ENCODE results near the gene CCDC124.

The CCDC124 gene

DNA sequence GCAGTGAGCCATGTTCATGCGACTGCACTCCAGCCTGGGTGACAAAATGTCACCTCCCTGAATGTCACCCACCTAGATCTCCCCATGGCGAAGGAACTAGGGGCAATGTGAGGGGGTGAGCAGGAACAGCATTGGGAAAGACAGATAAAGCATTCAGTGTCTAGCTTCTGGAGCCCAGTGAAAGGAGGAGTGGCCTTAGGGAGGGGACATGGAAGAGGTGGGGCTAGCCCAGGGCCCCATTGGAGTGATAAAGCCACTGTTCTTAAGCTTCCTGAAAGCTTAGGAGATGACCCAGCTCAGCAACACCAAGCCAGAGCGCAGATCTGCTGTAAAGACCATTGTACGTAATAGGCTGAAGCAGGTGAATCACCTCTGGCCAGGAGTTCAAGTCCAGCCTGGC, 21.1 kb downstream of the CCDC124 start:
- DNase-seq (ENCODE audit: low spot score) = no peak

DNA sequence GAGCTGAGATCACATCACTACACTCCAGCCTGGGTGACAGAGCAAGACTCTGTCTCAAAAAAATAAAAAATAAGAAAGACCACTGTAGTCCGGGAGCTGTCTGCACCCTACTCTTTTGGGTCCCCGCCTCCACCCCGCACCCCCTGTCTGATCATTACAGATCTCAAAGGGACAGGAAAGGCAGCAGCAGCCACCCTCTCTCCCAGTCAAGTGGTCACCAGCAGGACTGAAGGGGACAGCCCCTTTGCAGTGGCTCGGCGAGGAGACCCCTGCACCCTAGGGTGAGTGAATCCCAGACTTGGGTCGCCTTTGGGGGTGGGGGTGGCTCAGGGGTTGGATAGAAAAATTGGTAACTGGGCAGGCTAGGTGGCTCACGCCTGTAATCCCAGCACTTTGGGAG, 21.6 kb downstream of the CCDC124 start:
- DNase-seq (ENCODE audit: low spot score) = no peak

DNA sequence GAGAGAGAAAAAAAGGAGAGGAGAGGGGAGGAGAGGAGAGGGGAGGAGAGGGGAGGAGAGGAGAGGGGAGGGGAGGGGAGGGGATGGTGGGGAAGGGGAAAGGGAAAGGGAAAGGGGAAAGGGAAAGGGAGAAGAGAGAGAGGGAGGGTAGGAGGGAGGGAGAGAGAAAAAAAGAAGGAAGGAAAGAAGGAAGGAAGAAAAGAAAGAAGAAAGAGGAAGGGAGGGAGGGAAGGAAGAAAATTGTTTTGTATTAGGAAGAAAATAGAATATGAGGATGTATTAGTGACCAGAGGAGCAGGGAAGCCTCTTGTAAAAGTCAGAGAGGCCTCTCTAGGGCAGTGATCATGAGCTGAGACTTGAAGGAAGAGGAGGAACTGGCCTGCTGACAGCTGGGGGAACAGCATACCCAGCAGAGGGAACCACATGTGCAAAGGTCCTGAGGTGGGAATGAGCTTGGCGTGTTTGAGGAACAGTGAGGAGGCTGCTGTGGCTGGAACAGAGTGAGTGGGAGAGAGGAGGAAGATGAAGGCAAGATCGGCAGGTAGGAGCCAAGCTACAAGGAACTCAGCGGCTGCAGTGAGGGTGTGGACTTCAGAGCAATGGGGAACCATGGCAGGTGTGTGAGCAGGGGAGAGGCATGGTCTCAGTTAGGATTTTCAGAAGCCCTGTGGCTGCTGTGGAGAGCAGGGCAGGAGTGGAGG, 24.5 kb downstream of the CCDC124 start:
- no peak for DNase-seq (ENCODE audit: low spot score)

DNA sequence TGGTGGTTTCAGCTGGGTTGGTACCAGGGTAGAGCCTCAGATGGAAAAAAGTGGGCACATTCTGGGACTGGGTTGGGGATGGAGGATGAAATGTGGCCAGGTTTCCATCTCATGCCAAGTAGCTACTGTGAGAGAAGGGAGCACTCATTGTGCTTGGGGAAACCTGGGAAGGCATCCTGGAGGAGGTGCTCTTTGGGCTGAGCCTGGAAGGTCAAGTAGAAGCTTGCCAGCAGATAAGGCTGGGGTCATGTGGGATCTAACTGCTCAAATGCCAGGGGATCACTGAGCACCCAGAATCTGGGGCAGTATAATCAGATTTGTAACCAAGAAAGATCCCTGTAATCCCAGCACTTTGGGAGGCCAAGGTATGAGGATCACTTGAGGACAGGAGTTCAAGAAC, 25.1 kb downstream of the CCDC124 start:
- DNase-seq (ENCODE audit: low spot score) = no peak

DNA sequence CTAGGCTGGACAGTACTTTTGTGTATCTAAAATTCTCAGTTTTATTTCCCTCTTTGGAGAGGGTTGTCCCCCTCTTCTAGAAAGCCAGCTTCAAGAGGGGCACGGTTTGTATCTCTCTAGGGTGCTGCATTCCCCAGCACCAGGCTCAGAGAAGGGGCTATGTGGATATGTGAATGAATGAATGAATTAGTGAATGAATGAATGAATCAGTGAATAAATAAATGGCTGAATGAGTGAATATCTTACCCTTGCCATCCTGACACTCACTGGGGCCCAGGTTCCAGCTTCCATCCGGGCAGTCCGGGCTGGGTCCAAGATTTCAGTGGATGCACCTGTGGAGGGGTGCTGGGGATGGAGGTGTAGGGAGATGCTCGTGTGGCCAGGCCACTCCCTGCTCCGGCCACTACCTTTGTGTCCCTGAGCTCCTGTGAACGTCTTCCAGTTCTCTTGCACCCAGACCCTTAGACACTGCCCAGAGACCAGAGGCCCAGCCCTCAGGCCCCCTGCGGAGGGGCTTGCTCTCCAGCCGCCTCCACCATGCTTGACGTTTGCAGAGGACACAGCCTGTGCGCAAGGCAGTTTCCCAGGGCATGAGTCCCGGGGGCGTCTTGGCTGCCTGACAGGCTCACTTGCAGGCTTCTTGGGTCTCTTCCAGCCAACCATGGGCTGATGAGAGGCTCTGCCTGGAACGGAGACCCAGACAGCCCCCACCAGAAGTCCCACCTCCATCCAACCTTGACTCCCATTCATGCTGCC, 31.3 kb downstream of the CCDC124 start:
- DNase-seq (ENCODE audit: low spot score) = no peak

DNA sequence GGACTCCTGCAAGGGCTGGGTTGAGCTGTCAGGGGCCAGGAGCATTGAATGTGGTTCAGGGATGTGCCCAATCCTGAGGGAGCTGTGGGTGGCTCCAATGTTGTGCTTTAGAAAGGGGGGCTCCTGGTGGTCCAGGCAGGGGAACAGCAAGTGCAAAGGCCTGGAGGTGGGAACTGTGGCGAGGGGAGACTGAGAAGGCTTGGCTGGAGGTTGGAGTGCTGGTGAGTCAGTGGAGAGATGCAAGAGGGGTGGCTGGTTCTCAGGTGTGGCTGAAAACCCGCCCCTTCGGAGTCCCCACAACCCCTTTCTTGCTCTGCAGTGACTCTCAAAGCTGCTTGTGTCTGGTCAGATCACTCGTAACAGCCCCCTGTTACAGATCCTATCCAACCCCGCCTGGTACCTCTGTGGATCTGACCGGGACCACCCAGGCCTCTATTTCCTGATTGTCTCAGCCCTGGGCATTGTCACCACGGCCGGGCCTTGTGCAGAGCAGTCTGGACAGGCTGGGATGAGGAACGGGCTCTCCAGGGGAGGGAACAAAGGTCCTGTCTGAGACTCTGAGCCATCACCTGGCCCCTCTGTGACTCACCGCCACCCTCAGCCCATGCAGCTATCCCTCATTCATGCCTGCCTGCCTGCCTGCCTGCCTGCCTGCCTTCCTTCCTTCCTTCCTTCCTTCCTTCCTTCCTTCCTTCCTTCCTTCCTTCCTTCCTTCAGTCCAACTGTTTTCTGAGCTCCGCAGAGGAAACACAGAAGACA, 32.7 kb downstream of the CCDC124 start:
- no peak for DNase-seq (ENCODE audit: low spot score)

DNA sequence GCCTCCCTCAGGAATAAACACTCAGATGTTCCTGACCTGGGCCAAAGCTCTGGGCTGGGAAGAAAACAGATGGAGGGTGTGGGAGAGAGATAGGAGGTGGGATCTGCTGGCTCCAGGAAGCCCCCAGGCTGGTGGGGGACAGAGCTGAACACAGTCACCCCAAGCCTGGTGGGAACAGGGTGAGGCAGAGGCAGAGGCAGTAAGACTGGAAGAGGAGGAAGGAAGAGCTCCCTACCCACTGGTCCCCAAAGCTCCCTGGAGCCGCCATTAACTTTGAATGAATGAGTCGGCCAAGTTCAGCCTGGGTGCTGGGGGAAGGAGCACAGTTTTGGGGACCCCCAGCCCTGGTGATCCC, 33.3 kb downstream of the CCDC124 start:
- no peak for DNase-seq (ENCODE audit: low spot score)

DNA sequence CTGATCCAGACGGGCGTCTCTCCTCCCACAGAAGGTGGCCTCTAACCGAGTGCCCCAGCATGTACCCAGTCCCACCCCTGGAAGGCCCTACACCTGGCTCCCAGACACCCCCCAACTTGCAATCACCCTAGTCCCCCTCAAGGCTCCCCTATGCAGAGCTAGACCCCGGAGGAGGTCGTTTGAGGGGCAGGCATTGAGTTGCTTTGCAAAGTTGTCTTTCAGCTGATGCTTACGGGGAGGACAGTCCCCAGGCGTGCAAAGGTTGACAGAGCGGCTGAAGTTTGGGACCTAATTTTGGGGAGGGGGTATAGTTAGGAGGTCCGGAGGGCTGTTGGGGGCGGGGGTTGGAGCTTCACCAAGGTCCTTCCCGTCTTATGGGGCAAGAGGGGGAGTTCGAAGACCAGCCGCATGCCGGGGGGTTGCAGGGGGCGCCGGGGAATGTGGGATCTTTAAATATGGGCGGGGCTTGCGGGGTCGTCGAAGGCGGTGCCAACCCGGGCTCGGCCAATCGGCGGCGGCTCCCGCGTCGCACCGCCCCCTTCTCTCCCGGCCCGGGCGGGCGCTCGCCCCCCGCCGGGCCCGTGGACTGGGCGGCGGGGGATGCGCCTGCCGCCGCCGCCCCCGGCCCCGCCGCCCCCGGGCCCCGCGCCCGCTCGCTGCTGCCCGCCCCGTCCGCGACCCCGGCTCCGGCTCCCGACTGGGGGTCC, 33.9 kb downstream of the CCDC124 start, which contains the start of gene KCNN1:
Gene KCNN1, plus strand, starts transcription at position 558 of the 707 bp plus-strand sequence. CDS start 6,782 bp downstream, outside the sequence.
- DNase-seq (ENCODE audit: low spot score) = no peak

DNA sequence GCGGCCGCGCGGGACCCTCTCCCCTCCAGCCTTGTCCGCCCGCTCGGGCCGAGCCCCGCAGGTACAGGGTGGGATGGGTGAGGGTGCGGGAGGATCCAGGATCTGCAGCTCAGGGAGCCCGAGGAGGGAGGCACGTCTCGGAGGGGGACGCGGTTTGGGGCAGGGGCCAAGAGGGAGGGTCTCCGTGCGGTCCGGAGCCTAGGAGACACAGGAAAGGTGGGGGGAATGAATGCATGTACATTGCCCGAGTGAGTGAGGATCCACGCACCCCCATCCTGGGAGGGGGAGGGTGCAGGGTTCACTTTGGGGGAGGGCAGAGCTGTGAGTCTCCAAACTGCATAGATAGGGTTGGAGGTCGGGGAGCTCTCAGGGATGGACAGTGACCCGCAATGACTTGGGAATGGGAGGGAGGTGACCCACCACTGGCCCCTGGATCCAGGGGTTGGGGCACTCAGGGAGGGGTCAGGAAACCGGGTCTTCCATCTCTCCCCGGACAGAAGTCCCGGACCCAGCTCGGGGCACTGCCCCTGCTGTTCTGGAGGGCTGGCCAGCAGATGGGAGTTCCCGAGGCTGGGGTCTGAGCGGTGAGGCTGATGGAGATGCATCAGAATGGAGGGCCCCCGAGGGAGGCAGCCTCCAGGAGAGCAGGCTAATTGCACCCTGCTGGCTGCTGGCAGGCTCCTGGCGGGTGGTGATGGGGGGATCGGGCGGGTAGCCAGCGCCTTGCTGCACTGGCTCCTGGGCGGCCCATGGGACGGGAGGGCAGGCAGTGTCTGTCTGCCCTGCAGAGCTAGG, 34.6 kb downstream of the CCDC124 start:
- no peak for DNase-seq (ENCODE audit: low spot score)

DNA sequence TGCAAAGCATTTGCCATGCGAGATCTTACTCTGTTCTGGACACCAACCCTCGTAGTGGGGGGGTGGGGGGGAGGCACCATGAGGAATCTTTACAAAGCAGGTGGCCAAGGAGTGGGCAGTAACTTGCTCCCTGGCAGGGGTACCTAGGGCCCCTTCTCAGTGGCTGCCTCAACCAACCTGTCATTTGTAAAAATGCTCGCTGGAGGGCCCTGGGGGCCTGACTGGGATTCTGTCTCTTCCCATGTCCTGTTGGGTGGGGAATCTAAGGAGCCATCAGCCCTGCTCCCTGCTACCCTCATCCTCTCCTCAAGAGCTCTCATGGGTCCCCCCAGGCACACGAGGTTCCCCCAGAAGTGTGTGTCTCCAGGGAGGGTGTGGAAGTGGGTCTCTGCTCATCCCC, 35.5 kb downstream of the CCDC124 start:
- DNase-seq (ENCODE audit: low spot score) = no peak

DNA sequence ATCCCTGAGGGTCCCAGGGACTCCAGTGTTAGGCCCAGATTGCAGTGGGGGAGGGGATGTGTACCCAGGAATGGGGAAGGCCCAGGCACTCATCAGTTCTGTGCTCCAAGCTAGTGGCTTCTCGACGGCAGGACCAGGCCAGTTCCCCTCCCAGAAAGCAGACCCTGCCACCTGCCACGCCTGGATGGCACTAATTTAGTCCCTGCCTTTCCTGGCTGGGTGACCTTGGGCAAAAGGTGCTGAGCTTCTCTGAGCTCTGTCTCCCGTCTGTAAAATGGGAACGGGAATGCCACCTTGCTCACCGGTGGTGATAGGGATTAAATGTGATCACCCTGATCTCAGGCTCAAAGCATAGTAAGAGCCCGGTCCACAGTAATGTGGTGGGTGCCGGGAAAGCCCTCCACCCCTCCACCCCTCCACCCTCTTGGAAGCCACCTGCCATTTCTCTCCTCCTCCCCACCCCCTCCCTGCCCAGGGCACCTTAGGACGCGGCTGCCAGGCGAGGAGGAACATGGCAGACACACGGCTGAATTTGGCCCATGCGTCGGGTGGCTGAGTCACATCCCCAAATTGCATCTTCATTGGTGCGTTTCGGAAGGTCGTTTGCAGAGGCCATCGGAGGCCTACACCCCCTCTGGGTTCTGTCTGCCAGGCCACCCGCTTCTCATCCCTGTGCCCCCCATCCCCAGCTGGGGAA, 36.4 kb downstream of the CCDC124 start:
- no peak for DNase-seq (ENCODE audit: low spot score)

DNA sequence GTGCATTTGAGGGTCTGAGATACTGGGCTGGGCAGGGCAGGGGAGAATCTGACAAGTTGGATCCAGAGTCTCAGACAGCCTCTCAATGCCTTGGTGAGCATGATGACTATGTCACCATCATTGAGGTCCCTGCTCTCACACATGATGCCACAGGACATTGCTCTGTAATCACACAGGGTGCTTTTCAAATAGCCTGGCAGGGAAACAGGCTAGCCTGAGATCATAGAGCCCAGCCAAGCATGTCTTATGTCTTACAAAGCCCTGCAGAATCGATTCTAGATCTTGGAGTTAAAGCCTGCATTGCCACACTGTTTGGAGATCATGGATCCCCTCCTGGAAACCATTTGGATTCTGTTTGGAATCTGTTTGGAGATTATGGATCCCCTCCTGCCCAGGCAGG, 39.4 kb downstream of the CCDC124 start:
- no peak for DNase-seq (ENCODE audit: low spot score)

DNA sequence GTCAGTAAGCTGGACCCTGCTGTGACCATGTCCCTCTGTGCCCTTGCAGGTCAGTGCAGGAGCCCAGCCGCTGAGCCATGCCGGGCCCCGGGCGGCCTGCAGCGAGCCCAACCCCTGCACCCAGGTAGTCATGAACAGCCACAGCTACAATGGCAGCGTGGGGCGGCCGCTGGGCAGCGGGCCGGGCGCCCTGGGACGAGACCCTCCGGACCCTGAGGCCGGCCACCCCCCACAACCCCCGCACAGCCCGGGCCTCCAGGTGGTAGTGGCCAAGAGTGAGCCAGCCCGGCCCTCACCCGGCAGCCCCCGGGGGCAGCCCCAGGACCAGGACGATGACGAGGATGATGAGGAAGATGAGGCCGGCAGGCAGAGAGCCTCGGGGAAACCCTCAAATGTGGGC, 40.9 kb downstream of the CCDC124 start:
- DNase-seq (ENCODE audit: low spot score) = no peak

DNA sequence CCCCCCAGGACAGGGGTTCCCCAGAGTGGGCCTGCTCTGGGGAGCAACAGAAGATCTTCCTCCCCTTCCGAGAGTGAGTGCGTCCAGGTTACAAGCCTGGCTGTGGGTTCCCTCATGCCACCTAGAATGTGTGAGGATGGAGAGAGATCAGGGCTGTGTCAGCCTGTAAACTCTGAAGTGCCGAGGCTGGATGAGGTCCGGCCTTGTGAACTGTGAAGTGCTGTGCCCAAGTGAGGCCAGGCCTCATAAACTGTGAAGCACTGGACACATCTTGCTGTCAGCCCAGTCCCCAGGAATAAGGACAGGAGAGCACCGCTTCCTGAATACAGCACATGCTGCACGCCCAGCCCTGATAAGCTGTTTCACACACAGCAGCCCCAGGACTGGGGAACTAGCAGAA, 41.7 kb downstream of the CCDC124 start:
- DNase-seq (ENCODE audit: low spot score) = no peak

DNA sequence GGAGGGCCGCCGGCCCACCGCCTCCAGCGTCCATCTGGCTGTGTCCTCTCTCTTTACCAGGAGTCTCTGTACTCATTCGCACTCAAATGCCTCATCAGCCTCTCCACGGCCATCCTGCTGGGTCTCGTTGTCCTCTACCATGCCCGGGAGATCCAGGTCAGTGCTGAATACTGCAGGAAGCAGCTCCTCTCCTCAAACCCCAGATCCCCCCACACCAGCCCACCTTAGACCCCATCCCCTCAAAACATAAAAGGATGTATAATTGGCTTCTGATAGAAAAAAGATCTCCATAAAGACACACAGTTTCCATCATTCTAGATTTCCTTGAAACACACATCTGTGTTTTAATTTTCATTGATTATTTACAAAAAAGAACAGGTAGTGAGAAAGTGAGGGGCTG, 42.2 kb downstream of the CCDC124 start:
- DNase-seq (ENCODE audit: low spot score) = no peak

DNA sequence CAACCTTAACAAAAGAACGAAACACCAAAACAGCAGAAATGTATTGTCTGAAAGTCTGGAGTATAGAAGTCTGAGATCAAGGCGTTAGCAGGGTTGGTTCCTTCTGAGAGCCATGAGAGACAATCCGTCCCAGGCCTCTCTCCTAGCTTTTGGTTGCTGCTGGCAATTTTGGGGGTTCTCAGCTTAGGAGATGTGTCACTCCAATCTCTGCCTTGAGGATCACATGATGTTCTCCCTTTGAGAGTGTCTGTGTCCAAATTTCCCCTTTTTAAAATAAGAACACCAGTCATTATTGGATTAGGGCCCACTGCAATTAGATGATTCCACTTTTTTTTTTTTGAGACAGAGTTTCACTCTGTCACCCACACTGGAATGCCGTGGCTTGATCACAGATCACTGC, 44.2 kb downstream of the CCDC124 start:
- no peak for DNase-seq (ENCODE audit: low spot score)

DNA sequence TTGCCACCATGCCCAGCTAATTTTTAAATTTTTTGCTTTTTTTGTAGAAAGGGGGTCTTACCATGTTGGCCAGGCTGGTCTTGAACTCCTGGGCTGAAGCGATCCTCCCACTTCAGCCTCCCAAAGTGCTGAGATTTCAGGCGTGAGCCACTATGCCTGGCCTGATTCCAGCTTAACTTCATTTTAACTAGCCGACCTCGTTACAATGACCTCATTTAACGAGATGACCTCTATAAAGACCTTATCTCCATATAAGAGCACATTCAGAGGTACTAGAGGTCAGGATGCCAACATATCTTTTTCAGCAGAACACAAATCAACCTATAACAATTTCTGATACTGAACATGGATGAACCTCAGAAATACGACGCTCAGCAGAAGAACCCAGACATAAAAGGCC, 44.7 kb downstream of the CCDC124 start:
- DNase-seq (ENCODE audit: low spot score) = no peak

DNA sequence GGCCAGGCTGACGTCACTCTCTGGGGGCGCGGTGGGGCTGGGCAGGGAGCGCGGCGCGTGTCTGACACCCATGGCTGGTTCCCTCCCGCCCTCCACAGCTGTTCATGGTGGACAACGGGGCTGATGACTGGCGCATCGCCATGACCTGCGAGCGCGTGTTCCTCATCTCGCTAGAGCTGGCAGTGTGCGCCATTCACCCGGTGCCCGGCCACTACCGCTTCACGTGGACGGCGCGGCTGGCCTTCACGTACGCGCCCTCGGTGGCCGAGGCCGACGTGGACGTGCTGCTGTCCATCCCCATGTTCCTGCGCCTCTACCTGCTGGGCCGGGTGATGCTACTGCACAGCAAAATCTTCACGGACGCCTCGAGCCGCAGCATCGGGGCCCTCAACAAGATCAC, 48.8 kb downstream of the CCDC124 start:
- no peak for DNase-seq (ENCODE audit: low spot score)

DNA sequence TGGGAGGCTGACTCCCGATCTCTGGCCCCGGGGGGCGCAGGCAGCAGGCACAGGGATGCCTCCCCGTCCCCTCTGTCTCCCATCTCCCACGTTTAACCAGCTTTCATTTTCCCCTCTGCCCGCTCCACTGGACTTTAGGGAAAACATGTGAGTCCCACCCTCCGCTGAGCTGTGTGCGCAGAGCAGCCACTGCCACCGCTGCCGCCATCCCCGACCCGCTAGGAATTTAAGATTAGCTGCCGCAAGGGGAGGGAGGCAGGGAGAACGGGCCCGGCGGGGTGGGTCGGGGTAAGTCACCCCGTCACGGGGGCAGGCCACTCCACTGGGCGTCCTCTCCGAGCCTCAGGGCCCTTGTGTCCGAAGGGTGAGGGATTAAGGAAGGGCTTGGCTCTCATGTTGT, 49.6 kb downstream of the CCDC124 start:
- no peak for DNase-seq (ENCODE audit: low spot score)

DNA sequence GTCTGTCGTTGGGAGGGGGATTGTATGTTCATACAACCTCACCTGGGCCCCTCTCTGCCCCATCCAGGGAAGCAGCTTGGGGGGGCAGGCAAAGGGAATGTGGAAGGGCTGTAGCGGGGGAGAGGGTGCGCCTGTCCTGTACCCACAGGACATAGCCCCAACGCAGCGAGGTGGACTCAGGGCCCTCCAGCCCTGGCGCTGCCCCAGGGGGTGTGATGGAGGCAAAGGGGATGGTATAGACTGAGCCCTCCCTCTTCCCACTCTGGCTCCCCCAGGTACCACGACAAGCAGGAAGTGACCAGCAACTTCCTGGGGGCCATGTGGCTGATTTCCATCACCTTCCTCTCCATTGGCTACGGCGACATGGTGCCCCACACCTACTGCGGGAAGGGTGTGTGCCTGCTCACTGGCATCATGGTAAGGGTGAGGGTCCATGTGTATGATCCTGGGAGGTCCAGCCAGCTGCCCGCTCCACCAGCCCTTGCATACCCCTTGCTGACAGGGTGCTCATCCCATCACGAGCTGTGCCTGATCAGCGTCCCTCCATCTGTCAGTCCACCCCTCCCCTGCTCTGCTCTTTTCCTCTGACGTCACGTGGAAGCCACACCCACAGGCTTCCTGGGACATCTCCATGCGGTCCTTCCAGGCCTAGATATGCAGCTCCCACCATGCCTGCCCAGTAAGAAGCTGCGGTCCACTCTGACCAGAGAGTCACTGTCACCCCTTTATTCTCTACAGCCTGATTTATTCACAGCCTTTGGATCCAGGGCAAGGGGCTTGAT, 52.4 kb downstream of the CCDC124 start:
- DNase-seq (ENCODE audit: low spot score) = no peak
